Mucosa of stomach (tissue), 1 donor: ENCODE measurements around the gene P4HA2.
A peak's percentile ranks its signal among the peaks of the same experiment; 100 is the strongest.

Experiments
- H3K27me3 ChIP-seq: one replicate; pipeline ENCODE4 v1.7.0; 2013; ENCODE audit warnings: mild to moderate bottlenecking, low read length; ENCODE audit not compliant: control insufficient read depth, insufficient read depth
- H3K36me3 ChIP-seq: one replicate; pipeline ENCODE4 v1.7.0; 2013; ENCODE audit warnings: low read length; ENCODE audit not compliant: control insufficient read depth, insufficient read depth
- H3K4me1 ChIP-seq: one replicate; pipeline ENCODE4 v1.7.0; 2013; ENCODE audit warnings: mild to moderate bottlenecking, low read length; ENCODE audit not compliant: control insufficient read depth, insufficient read depth
- H3K4me3 ChIP-seq: one replicate; pipeline ENCODE4 v1.7.0; 2013; ENCODE audit warnings: low read length
- H3K9ac ChIP-seq: one replicate; pipeline ENCODE4 v1.7.0; 2013; ENCODE audit warnings: mild to moderate bottlenecking, low read length, moderate library complexity
- H3K9me3 ChIP-seq: one replicate; pipeline ENCODE4 v1.7.0; 2013; ENCODE audit warnings: mild to moderate bottlenecking, low read length, moderate library complexity; ENCODE audit not compliant: control insufficient read depth
- donor health status: Pancreatic carcinoma.

P4HA2 gene

DNA sequence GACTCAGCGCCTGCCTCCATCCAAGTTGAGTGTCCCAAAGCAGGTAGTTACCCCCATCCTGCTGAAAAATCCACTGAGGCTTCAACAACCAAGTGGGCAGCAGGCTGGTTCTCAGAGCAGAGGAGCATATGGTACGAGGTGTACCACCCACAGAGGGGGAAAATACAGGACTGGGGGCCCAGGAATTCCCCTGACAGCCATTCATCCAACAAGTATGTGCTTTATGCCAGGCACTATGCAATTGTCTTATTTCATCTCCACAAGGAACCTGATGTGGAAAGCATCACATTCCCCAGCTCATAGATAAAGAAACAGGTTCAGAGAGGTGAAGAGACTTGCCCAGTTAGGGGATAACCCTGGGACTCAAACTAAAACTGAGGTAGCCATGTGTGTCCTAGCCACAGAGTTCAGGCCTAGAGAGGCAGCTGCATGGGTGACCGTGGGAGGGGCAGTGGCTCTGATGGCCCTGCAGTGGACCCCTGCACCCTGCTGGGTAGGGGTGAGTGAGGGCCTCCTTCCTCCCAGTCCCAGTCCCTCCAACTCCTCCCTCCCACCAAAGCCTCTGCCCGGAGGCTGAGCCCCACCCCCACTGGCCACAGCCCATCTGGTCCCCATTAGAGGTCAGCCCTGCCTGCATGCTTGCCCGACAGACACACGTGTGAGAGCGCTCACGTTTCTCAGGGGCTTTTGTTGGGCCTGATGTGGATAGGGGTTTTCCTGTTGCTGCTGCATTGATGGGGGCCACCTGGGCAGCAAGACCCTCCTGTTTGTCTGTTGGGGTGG lies 41.3 kb upstream of the P4HA2 start:
- peaks cover 28% of the 10 kb centered on the region for H3K4me1 ChIP-seq
- no peaks in the 10 kb centered on the region for H3K9me3 ChIP-seq
- H3K27me3 ChIP-seq = no peaks in the 10 kb centered on the region
- H3K4me3 ChIP-seq = no peak overlapping the region
- H3K9ac ChIP-seq = no peak overlapping the region
- no peaks in the 10 kb centered on the region for H3K36me3 ChIP-seq

DNA sequence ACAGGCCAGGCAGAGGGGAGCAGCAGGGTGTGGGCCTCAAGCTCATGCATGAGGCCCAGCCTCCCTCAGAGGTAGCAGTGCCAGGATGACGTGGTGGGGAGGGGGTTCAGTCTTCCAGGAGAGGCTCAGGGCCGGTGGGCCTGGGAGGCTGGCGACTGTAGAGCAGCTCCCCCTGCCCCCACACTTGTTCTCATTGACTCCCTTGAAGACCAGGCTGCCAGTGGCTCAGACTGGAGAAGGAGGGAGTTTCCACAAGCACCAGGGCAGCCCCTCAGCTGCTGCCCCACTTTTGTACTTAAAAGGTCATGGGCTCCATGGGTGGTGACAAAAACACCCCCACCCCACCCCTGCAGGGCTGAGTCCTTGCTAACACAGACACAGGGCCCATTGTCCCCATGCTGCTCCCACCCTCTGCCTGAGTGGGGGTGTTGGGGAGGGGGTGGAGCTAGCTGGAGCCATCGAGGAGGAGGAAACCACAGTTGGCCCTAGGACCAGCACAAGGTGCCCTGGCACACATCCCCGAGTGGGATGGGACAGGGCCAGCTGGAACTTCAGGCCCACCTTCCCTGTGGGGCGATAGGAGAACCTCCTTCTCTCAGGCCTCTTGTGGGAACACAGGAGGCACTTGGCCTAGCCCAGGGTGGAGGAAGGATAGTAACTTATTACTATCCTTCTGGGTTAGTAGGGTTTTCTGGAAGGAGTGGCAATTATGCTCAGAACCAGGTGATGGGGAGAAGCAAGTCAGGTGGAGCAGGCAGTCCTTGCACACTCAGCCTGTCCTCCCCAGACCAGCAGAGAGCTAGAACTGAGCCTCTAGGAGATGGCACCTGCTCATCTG lies 40.5 kb upstream of the P4HA2 start:
- H3K4me3 ChIP-seq = no peak overlapping the region
- H3K36me3 ChIP-seq = no peaks in the 10 kb centered on the region
- H3K9ac ChIP-seq = no peak overlapping the region
- H3K4me1 ChIP-seq = peaks cover 21% of the 10 kb centered on the region
- no peaks in the 10 kb centered on the region for H3K27me3 ChIP-seq
- no peaks in the 10 kb centered on the region for H3K9me3 ChIP-seq

DNA sequence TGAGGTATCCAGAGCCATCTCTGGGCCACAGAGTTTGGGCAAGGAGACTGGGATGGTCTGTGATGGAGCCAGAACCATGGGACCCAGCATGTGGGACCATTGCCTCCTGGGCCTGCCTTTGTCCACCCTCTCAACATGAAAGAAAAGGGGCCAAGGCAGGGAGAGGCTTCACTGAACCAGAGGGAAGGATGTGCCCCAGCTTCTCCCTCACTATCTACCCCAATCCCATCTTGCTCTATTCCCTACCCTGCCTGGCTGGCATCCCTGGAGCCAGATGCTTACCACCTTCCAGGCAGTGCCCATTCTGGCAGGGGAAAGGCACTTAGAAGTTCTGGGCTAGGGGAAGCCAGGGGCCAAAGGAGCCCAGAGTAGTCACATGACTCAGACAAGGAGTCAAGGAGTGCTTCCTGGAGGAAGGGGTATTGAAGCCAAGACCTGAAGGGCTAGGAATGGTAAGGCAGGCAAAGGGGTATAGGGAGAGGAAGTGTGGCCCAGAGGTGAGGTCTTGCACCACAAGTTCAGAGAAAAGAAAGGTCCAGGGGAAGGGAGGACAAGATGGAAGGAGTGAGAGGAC lies 39.6 kb upstream of the P4HA2 start:
- no peak overlapping the region for H3K9ac ChIP-seq
- H3K9me3 ChIP-seq = no peaks in the 10 kb centered on the region
- H3K4me1 ChIP-seq = peaks cover 14% of the 10 kb centered on the region
- H3K4me3 ChIP-seq = no peak overlapping the region
- H3K27me3 ChIP-seq = no peaks in the 10 kb centered on the region
- no peaks in the 10 kb centered on the region for H3K36me3 ChIP-seq

GRCh38 chr5:132266836-132267160 lies 39.1 kb upstream of the P4HA2 start:
- Histone ChIP-seq H3K4me1 (peaks cover 14% of the 10 kb centered on the region), H3K36me3 (no peaks in the 10 kb centered on the region), H3K27me3 (no peaks in the 10 kb centered on the region), H3K9me3 (no peaks in the 10 kb centered on the region), H3K4me3 (no peak overlapping the region), H3K9ac (peak overlapping the region; percentile 20)

GRCh38 chr5:132266031-132266835 lies 38.6 kb upstream of the P4HA2 start:
- H3K9ac ChIP-seq = peak overlapping the region; percentile 20

GRCh38 chr5:132265336-132266030 lies 37.8 kb upstream of the P4HA2 start:
- Histone ChIP-seq H3K9me3 (no peaks in the 10 kb centered on the region), H3K4me1 (peaks cover 26% of the 10 kb centered on the region), H3K27me3 (no peaks in the 10 kb centered on the region), H3K36me3 (no peaks in the 10 kb centered on the region), H3K4me3 (no peak overlapping the region), H3K9ac (peak overlapping the region; percentile 9)

More at GRCh38 chr5:132266031-132266835, 38.6 kb upstream of the P4HA2 start:
- Histone ChIP-seq H3K27me3 (no peaks in the 10 kb centered on the region), H3K4me1 (peaks cover 19% of the 10 kb centered on the region), H3K36me3 (no peaks in the 10 kb centered on the region), H3K4me3 (no peak overlapping the region), H3K9me3 (no peaks in the 10 kb centered on the region)

DNA sequence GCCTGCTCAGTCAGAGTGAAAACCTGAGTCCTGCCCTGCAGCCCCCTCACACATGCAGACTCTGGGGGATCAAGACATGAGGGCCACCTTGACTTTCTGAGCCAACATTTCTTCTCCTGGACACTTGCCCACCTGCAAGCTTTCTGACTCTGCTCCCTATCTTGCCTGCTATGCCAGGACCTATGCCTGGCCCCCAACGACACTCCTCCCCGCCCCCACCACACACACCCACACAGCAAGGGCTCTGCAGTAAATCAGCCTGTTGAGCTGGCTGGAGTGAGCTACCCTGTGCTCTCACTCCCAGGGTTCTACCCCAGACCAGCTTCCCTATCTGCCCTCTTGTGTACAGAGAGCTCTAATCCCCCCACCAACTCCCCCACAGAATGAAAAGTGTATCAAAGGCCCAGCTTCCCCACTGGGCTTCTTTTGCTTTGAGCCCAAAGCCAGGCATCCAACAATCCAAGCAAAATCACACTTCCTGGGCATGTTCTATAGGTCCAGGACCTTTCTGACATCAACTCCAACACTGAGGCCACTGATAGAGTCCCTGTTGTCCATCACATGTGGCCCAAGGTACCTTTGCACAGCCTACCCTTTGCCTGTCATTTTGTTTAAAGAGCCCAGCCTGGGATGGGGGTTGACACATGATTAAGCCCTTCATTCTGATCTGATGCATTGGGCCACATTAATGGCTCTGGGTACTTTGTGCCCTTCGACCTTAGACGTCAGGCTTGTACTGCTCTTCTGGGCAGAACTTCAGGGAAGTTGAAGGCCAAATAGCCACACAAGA lies 37.1 kb upstream of the P4HA2 start:
- H3K36me3 ChIP-seq = no peaks in the 10 kb centered on the region
- H3K9me3 ChIP-seq = no peaks in the 10 kb centered on the region
- H3K27me3 ChIP-seq = no peaks in the 10 kb centered on the region
- no peak overlapping the region for H3K4me3 ChIP-seq
- peaks cover 33% of the 10 kb centered on the region for H3K4me1 ChIP-seq
- H3K9ac ChIP-seq = peak overlapping the region; percentile 9

DNA sequence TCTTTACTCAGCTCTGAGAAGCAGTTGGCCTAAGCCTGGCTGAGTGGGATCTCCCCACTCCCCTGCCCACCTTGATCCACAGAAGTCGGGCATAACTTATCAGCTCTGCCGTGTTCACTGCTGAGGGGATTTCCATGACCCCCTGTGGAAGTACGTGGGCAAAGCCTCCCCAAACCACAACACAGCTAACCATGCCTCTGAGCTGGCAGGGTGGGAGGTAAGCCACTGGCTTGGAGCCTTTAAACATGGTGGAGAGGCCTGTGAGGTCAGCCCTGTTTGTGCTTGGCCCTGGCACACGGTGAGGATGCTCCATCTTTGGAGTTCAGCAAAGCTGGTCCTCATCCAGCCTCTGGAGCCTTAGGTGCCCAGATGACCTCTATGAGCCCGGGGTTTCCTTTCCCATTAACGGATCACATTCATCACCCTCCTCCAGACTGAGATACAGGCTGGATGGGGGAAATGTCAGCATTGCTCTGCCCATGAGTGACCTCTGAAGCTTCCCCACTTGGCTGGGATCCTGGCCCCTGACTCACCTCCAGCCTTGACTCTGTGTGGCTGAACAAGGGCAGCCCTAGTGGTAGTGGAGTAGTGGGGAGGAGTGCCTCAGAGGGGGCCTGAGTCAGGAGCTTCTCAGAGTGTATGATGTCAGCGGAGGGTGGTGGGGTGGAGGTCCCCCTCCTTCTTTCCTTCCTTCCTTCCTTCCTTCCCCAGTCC lies 36.1 kb upstream of the P4HA2 start:
- no peak overlapping the region for H3K4me3 ChIP-seq
- H3K9me3 ChIP-seq = no peaks in the 10 kb centered on the region
- H3K9ac ChIP-seq = no peak overlapping the region
- H3K36me3 ChIP-seq = no peaks in the 10 kb centered on the region
- peaks cover 43% of the 10 kb centered on the region for H3K4me1 ChIP-seq
- no peaks in the 10 kb centered on the region for H3K27me3 ChIP-seq

DNA sequence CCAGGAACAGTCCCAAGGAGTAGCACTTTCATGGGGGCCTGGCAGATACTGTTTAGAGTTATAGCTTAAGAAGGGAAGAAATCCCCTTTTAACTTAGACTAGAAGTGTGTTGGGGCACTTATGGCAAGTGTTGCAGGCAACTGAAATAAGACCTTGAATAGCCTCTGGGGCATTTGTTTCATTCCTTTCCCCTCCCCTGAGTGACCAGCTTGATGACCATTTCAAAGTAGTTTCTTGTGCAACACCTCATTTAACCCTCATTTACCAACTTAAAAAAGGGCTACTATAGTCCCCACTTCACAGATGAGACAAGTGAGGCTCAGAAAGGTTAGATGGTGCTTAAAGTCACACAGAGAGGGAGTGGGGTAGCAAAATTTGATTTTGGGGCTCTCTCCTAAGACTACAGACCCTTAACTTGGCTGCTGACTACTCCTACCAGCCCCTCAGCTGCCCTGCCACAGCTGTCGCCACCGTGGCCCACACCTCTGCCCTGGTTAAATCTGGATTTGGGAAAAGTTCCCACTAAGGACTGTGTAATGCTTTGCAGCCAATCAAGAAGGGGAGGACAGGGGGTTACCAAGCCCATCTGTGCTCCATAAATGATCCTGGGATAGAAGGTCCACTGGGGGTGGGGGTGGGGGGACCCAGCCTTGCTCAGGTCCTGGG lies 35.4 kb upstream of the P4HA2 start:
- H3K36me3 ChIP-seq = no peaks in the 10 kb centered on the region
- H3K9me3 ChIP-seq = no peaks in the 10 kb centered on the region
- no peak overlapping the region for H3K9ac ChIP-seq
- H3K4me1 ChIP-seq = peaks cover 49% of the 10 kb centered on the region
- peaks cover 4% of the 10 kb centered on the region for H3K27me3 ChIP-seq
- no peak overlapping the region for H3K4me3 ChIP-seq
